GM12865 (cell line): ENCODE data around the gene RPS28.

Source experiments
- DNase-seq: peaks from one replicate; pipeline ENCODE4 v3.0.0; 2010; ENCODE audit warnings: low read depth
- H3K4me3 ChIP-seq: 2 replicates; pipeline ENCODE4 v1.5.1; 2011; ENCODE audit warnings: mild to moderate bottlenecking, low read depth, low read length, control low read depth
- CTCF ChIP-seq: IDR thresholded peaks from 2 replicates; pipeline ENCODE4 v1.5.1; 2011; ENCODE audit warnings: low read length, control low read depth, low read depth, inconsistent platforms; ENCODE audit not compliant: insufficient read depth; ENCODE audit errors: missing control alignments

RPS28 gene

GRCh38 chr19:8306235-8307054 is 14.9 kb upstream of the RPS28 start:
- peak overlapping the region; percentile 66; the same call in 1 of the 2 replicates for H3K4me3 ChIP-seq
- no peak for DNase-seq
- no peak for TF ChIP-seq CTCF

- peak; percentile 21 for DNase-seq
- H3K4me3 ChIP-seq = peak overlapping the region; percentile 66
- no peak for TF ChIP-seq CTCF
Measured at GRCh38 chr19:8307400-8307964, 13.8 kb upstream of the RPS28 start.

GRCh38 chr19:8307965-8308866 is 13.1 kb upstream of the RPS28 start, which contains the start of gene CD320:
Gene CD320, minus strand, starts transcription at chr19:8308358. Its CDS starts 68 bp downstream, at chr19:8308290.
- H3K4me3 ChIP-seq = peak within 1 kb of the TSS; percentile 66
- peak; percentile 94 for DNase-seq
- TF ChIP-seq CTCF = no peak

- peak overlapping the region; percentile 66 for H3K4me3 ChIP-seq
- no peak for DNase-seq
- TF ChIP-seq CTCF = no peak
Measured at GRCh38 chr19:8308891-8309291, 12.4 kb upstream of the RPS28 start.

- TF ChIP-seq CTCF = no peak
- DNase-seq = no peak
- no peak overlapping the region for H3K4me3 ChIP-seq
Measured at GRCh38 chr19:8310342-8311055, 10.8 kb upstream of the RPS28 start.
